MM.1S (cell line): Measurements from ENCODE around the gene COL6A2.

Experiments
- DNase-seq: peaks from one replicate; pipeline ENCODE4 v3.0.0-alpha.2; 2015
- H2AFZ ChIP-seq: fragments of 300-600 bp; sonication (generic); 2 replicates; pipeline ENCODE4 v1.6.0; 2016; ENCODE audit warnings: antibody characterized with exemption, low read length
- H3F3A ChIP-seq: fragments of 300-600 bp; sonication (generic); 2 replicates; pipeline ENCODE4 v1.6.1; 2016; ENCODE audit warnings: mild to moderate bottlenecking, antibody characterized with exemption, low read length, moderate library complexity, mixed read lengths; ENCODE audit not compliant: insufficient read depth
- H3K27ac ChIP-seq: fragments of 300-600 bp; sonication (generic); 2 replicates; pipeline ENCODE4 v1.5.1; 2016; ENCODE audit warnings: mild to moderate bottlenecking, low read length
- H3K27me3 ChIP-seq: fragments of 300-600 bp; sonication (generic); replicated peaks from 2 replicates; pipeline ENCODE4 v1.6.0; 2016; ENCODE audit warnings: low read length; ENCODE audit not compliant: insufficient read depth
- H3K36me3 ChIP-seq: fragments of 300-600 bp; sonication (generic); replicated peaks from 2 replicates; pipeline ENCODE4 v1.6.1; 2016; ENCODE audit warnings: mild to moderate bottlenecking, low read length, mixed read lengths; ENCODE audit not compliant: insufficient read depth
- H3K4me1 ChIP-seq: fragments of 300-600 bp; sonication (generic); 2 replicates; pipeline ENCODE4 v1.6.1; 2016; ENCODE audit warnings: low read length, mixed read lengths
- H3K4me2 ChIP-seq: fragments of 300-600 bp; sonication (generic); 2 replicates; pipeline ENCODE4 v1.6.0; 2016; ENCODE audit warnings: low read depth, low read length
- H3K4me3 ChIP-seq: fragments of 300-600 bp; sonication (generic); 2 replicates; pipeline ENCODE4 v1.5.1; 2016; ENCODE audit warnings: low read length, mixed read lengths
- H3K79me2 ChIP-seq: fragments of 300-600 bp; sonication (generic); 2 replicates; pipeline ENCODE4 v1.6.1; 2016; ENCODE audit warnings: mixed run types, low read length, mixed read lengths
- H3K9ac ChIP-seq: fragments of 300-600 bp; sonication (generic); 2 replicates; pipeline ENCODE4 v1.6.1; 2016; ENCODE audit warnings: low read length, mixed read lengths
- H3K9me2 ChIP-seq: fragments of 300-600 bp; sonication (generic); replicated peaks from 2 replicates; pipeline ENCODE4 v1.6.1; 2016; ENCODE audit warnings: mild to moderate bottlenecking, low read length, mixed read lengths; ENCODE audit not compliant: insufficient read depth
- H3K9me3 ChIP-seq: fragments of 300-600 bp; sonication (generic); replicated peaks from 2 replicates; pipeline ENCODE4 v1.6.1; 2016; ENCODE audit warnings: mild to moderate bottlenecking, low read length, mixed read lengths; ENCODE audit not compliant: insufficient read depth
- H4K20me1 ChIP-seq: fragments of 300-600 bp; sonication (generic); 2 replicates; pipeline ENCODE4 v1.6.1; 2016; ENCODE audit warnings: mild to moderate bottlenecking, low read length, moderate library complexity, mixed read lengths; ENCODE audit not compliant: insufficient read depth
- EZH2 ChIP-seq: fragments of 300-600 bp; sonication (generic); optimal IDR thresholded peaks from 2 replicates; pipeline ENCODE3; 2017; ENCODE audit warnings: low read depth, mild to moderate bottlenecking, antibody characterized with exemption, low read length, mixed read lengths
- EZH2phosphoT487 ChIP-seq: fragments of 300-600 bp; sonication (generic); IDR thresholded peaks from 2 replicates; pipeline ENCODE4 v1.6.1; 2018; ENCODE audit warnings: antibody characterized with exemption, low read length
- TF ChIP-seq, protein P1 (sequence below): fragments of 300-600 bp; sonication (generic); IDR thresholded peaks from 2 replicates; pipeline ENCODE4 v1.5.1; 2016; ENCODE audit warnings: antibody characterized with exemption, low read length, mixed read lengths

Gene COL6A2

DNA sequence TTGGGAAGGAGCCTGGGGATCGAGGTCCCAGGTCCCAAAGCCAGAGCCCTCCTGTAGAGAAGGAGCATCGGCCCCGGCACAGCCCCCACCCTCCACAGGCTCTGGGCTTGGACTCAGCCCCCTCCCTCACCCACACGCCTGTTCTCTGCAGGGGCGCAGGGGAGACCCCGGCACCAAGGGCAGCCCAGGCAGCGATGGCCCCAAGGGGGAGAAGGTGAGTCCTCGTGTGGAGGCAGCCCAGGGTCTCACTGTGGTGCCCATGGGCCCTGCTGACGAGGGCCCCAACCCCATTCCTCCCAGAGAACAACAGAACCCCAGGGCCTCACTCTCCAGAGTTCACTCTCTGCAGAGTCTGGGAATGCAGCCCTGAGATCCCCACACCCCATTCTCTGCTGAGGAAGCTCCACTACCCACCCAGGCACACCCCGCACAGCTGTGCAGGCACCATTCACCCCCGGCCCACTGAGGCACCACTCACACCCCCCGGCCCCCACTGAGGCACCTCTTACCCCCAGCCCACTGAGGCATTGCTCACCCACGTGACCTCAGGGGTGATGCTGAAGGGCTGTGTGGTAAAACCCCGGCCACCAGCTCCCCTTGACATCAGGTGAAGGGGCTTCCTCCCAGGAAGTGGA, 21.8 kb downstream of the COL6A2 start:
- no peak for DNase-seq
- Histone ChIP-seq H3K9me3 (no peaks in the 10 kb centered on the region), H3K79me2 (no peaks in the 10 kb centered on the region), H3K27ac (no peak overlapping the region), H3K4me1 (no peaks in the 10 kb centered on the region), H3K9ac (no peak overlapping the region), H3K36me3 (no peaks in the 10 kb centered on the region), H3K9me2 (no peaks in the 10 kb centered on the region), H3K4me3 (no peak overlapping the region), H3K4me2 (no peak overlapping the region), H3K27me3 (peaks cover 82% of the 10 kb centered on the region), H4K20me1 (no peaks in the 10 kb centered on the region), H2AFZ (no peak overlapping the region), H3F3A (no peaks in the 10 kb centered on the region)
- no peak for TF ChIP-seq EZH2phosphoT487
- TF ChIP-seq, protein P1, sequence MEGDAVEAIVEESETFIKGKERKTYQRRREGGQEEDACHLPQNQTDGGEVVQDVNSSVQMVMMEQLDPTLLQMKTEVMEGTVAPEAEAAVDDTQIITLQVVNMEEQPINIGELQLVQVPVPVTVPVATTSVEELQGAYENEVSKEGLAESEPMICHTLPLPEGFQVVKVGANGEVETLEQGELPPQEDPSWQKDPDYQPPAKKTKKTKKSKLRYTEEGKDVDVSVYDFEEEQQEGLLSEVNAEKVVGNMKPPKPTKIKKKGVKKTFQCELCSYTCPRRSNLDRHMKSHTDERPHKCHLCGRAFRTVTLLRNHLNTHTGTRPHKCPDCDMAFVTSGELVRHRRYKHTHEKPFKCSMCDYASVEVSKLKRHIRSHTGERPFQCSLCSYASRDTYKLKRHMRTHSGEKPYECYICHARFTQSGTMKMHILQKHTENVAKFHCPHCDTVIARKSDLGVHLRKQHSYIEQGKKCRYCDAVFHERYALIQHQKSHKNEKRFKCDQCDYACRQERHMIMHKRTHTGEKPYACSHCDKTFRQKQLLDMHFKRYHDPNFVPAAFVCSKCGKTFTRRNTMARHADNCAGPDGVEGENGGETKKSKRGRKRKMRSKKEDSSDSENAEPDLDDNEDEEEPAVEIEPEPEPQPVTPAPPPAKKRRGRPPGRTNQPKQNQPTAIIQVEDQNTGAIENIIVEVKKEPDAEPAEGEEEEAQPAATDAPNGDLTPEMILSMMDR, result no peak
- TF ChIP-seq EZH2, result no peak

GRCh38 chr21:46120301-46121285, 22.7 kb downstream of the COL6A2 start:
- no peaks in the 10 kb centered on the region for H3K36me3 ChIP-seq
- no peak overlapping the region for H3K4me2 ChIP-seq
- TF ChIP-seq EZH2 (no peak), EZH2phosphoT487 (no peak)
- TF ChIP-seq, protein P1, result no peak
- DNase-seq, result no peak
- H3K4me1 ChIP-seq, result no peaks in the 10 kb centered on the region
- no peak overlapping the region for H3K9ac ChIP-seq
- H3K9me2 ChIP-seq, result no peaks in the 10 kb centered on the region
- H3K4me3 ChIP-seq, result no peak overlapping the region
- H3K27me3 ChIP-seq, result peaks cover 81% of the 10 kb centered on the region
- H4K20me1 ChIP-seq, result no peaks in the 10 kb centered on the region
- no peak overlapping the region for H2AFZ ChIP-seq
- no peaks in the 10 kb centered on the region for H3K79me2 ChIP-seq
- H3F3A ChIP-seq, result no peaks in the 10 kb centered on the region
- H3K27ac ChIP-seq, result no peak overlapping the region
- H3K9me3 ChIP-seq, result no peaks in the 10 kb centered on the region

DNA sequence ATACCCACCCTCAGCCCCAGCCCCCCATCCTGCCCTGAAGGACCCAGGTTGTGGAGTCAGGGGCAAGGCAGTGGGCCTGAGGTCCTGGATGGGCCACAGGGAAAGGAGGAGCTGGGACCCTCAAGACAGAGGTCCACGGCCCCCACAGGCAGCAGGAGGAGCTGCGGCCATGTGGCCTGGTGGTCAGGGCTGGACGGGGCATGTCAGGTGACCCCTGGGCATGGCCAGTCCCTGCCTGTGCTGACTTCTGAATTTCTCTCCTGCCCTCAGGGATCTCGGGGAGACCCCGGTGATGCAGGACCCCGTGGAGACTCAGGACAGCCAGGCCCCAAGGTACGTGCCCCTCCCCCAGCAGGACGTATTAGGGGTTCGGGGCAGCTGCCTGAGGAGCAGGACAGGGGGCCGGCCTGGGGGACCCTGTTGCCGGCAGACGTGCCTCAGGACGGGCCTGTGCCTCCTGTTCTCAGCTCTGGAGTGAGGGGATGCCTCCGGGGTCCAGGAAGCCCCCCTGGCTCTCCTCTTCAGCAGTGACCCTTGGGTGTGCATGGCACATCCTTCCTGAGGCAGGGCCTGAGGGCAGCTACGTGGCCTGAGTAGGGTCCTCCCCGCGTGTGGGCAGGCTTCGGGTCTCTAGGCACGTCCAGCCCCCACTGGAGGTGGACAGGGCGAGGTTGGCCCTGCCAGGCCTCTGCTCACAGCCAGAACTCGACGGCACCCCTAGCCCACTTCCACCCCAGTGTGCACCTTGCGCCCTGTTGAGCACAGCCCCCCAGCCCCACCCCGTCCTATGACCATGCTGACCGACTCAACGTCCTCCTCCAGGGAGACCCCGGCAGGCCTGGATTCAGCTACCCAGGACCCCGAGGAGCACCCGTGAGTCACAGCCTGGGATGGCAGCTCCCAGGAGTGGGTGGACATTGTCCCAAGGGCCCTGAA, 23.6 kb downstream of the COL6A2 start:
- peaks cover 81% of the 10 kb centered on the region for H3K27me3 ChIP-seq
- no peaks in the 10 kb centered on the region for H4K20me1 ChIP-seq
- H3F3A ChIP-seq, result no peaks in the 10 kb centered on the region
- no peak overlapping the region for H3K9ac ChIP-seq
- DNase-seq, result no peak
- H3K4me3 ChIP-seq, result no peak overlapping the region
- no peaks in the 10 kb centered on the region for H3K79me2 ChIP-seq
- H3K27ac ChIP-seq, result no peak overlapping the region
- no peaks in the 10 kb centered on the region for H3K4me1 ChIP-seq
- TF ChIP-seq EZH2phosphoT487, result no peak
- TF ChIP-seq, protein P1, result no peak
- TF ChIP-seq EZH2, result no peak
- no peaks in the 10 kb centered on the region for H3K36me3 ChIP-seq
- no peak overlapping the region for H3K4me2 ChIP-seq
- no peak overlapping the region for H2AFZ ChIP-seq
- H3K9me3 ChIP-seq, result no peaks in the 10 kb centered on the region
- no peaks in the 10 kb centered on the region for H3K9me2 ChIP-seq
